Measurements from ENCODE around the gene HPSE2. TPM values are rescaled to one million over a fixed set of nuclear protein-coding genes. Genes with fewer than 3 reads are reported as not detected.

HPSE2 gene
- total RNA-seq, 1 experiment from 2014 or later = 0.20 TPM

DNA sequence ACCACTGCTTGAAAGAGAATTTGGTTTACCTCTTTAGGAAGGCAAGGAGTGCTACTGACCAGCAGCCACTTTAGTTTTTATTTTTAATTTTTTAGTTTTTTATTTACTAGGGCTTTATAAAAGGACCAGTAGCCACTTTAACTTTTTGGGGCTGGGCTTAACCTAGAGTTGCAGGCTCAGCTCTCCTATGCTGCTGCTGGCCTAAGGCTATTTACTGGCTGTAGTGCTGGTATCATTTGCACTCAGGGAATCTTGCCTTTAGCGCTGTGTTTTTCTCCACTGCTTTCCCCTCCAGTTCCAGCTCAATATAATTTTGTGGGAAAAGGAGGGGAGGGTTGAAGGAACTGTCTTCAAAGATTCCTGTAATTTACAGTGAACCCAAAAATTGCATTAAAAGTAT lies 802.3 kb downstream of the HPSE2 start:
- Histone ChIP-seq H3K4ac (ENCODE audit: low read depth, low read length) (no peak overlapping the region), H3K9ac (ENCODE audit: extremely low read depth, insufficient read length, low read length) (no peak overlapping the region), H3K27ac (ENCODE audit: insufficient read length, low read depth, low read length) (no peak overlapping the region), H2BK20ac (ENCODE audit: low read depth, low read length, poor library complexity, severe bottlenecking) (no peak overlapping the region), H2BK12ac (ENCODE audit: insufficient read length, low read depth, low read length) (no peak overlapping the region), H4K5ac (ENCODE audit: insufficient read length, low read depth, low read length) (no peak overlapping the region), H3K27me3 (ENCODE audit: insufficient read depth, low read length) (no peaks in the 10 kb centered on the region), H3K9me3 (ENCODE audit: control insufficient read depth, low read depth, low read length) (no peaks in the 10 kb centered on the region), H4K20me1 (ENCODE audit: control insufficient read depth, insufficient read depth, insufficient read length) (no peaks in the 10 kb centered on the region), H3K14ac (ENCODE audit: insufficient read depth, low read length) (no peak overlapping the region), H4K91ac (ENCODE audit: insufficient read length, low read depth, low read length) (no peak overlapping the region), H2BK5ac (ENCODE audit: insufficient read length, low read length) (no peak overlapping the region), H2BK15ac (ENCODE audit: low read depth, low read length) (no peak overlapping the region), H3K18ac (ENCODE audit: insufficient read length, low read depth, low read length) (no peak overlapping the region), H2AFZ (ENCODE audit: low read length) (no peak overlapping the region), H3K4me1 (ENCODE audit: insufficient read depth, low read length) (no peaks in the 10 kb centered on the region), H4K8ac (replicated peaks; ENCODE audit: insufficient read length, low read depth, low read length) (no peak overlapping the region), H3K23ac (ENCODE audit: insufficient read length, low read depth, low read length) (no peak overlapping the region), H2BK120ac (ENCODE audit: low read depth, low read length, poor library complexity, severe bottlenecking) (no peak overlapping the region), H3K56ac (ENCODE audit: insufficient read length, low read depth, low read length) (no peak overlapping the region), H3K4me2 (ENCODE audit: insufficient read depth, insufficient read length, low read length) (no peak overlapping the region), H2AK5ac (ENCODE audit: insufficient read length, low read length) (no peak overlapping the region), H3K23me2 (ENCODE audit: insufficient read length, low read depth, low read length, poor library complexity, severe bottlenecking) (no peaks in the 10 kb centered on the region), H3K79me1 (ENCODE audit: insufficient read depth, low read depth, low read length, poor library complexity, severe bottlenecking) (no peaks in the 10 kb centered on the region), H3K79me2 (ENCODE audit: insufficient read depth, low read length) (no peaks in the 10 kb centered on the region), H3T11ph (ENCODE audit: low read length) (no peak overlapping the region)
- Mint-ChIP-seq H3K4me1 (peaks cover 2 to 5% of the 10 kb centered on the region in 2 experiments), H3K36me3 (ENCODE audit: insufficient read depth in 1 of 3, low read depth in 3 of 3) (peaks cover 66 to 84% (median 76%) of the 10 kb centered on the region in 3 experiments), H3K27me3 (ENCODE audit: low read depth) (no peaks in the 10 kb centered on the region), H3K27ac (no peak overlapping the region), H3K9me3 (peaks cover 21 to 25% of the 10 kb centered on the region in 2 experiments), H3K4me3 (no peak overlapping the region)
- TF ChIP-seq, protein P1, sequence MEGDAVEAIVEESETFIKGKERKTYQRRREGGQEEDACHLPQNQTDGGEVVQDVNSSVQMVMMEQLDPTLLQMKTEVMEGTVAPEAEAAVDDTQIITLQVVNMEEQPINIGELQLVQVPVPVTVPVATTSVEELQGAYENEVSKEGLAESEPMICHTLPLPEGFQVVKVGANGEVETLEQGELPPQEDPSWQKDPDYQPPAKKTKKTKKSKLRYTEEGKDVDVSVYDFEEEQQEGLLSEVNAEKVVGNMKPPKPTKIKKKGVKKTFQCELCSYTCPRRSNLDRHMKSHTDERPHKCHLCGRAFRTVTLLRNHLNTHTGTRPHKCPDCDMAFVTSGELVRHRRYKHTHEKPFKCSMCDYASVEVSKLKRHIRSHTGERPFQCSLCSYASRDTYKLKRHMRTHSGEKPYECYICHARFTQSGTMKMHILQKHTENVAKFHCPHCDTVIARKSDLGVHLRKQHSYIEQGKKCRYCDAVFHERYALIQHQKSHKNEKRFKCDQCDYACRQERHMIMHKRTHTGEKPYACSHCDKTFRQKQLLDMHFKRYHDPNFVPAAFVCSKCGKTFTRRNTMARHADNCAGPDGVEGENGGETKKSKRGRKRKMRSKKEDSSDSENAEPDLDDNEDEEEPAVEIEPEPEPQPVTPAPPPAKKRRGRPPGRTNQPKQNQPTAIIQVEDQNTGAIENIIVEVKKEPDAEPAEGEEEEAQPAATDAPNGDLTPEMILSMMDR (conservative IDR thresholded peaks at IDR 0.05) = no peak
- no CpG with 5 or more reads among the region's 1 CpG for WGBS (ENCODE audit: extremely low coverage, insufficient read length, low lambda C conversion rate)
- DNase-seq = no peak
